Measurements from ENCODE around the gene SLC22A13.
"Not testable (repeated sequence)": the region's sequence is repeated elsewhere in the genome, so short reads cannot be mapped to it uniquely, and the experiment has no call there.

The SLC22A13 gene

GRCh38 chr3:38227989-38228388 lies 37.6 kb upstream of the SLC22A13 start:
- DNase-seq (ENCODE audit: extremely low read depth, low read depth), result peak; percentile 15
- no peak for TF ChIP-seq CTCF (IDR thresholded peaks at IDR 0.05; ENCODE audit: low read depth, low read length, missing control alignments)
- H3K4me3 ChIP-seq (replicated peaks; ENCODE audit: low read depth, low read length), result no peak overlapping the region

- H3K4me3 ChIP-seq (replicated peaks; ENCODE audit: low read depth, low read length), result no peak overlapping the region
- DNase-seq (ENCODE audit: extremely low read depth, low read depth), result no peak
- no peak for TF ChIP-seq CTCF (IDR thresholded peaks at IDR 0.05; ENCODE audit: low read depth, low read length, missing control alignments)
Measured at GRCh38 chr3:38229036-38229435, 36.6 kb upstream of the SLC22A13 start.

- DNase-seq (ENCODE audit: extremely low read depth, low read depth), result no peak
- H3K4me3 ChIP-seq (replicated peaks; ENCODE audit: low read depth, low read length), result no peak overlapping the region
- TF ChIP-seq CTCF (IDR thresholded peaks at IDR 0.05; ENCODE audit: low read depth, low read length, missing control alignments), result no peak
Measured at GRCh38 chr3:38232701-38233100, 32.9 kb upstream of the SLC22A13 start.

- H3K4me3 ChIP-seq (replicated peaks; ENCODE audit: low read depth, low read length), result no peak overlapping the region
- no peak for DNase-seq (ENCODE audit: extremely low read depth, low read depth)
- TF ChIP-seq CTCF (IDR thresholded peaks at IDR 0.05; ENCODE audit: low read depth, low read length, missing control alignments), result no peak
Measured at GRCh38 chr3:38235466-38235865, 30.1 kb upstream of the SLC22A13 start.

- TF ChIP-seq CTCF (IDR thresholded peaks at IDR 0.05; ENCODE audit: low read depth, low read length, missing control alignments), result no peak
- no peak overlapping the region for H3K4me3 ChIP-seq (replicated peaks; ENCODE audit: low read depth, low read length)
- DNase-seq (ENCODE audit: extremely low read depth, low read depth), result no peak
Measured at GRCh38 chr3:38238416-38239008, 27.1 kb upstream of the SLC22A13 start.

- DNase-seq (ENCODE audit: extremely low read depth, low read depth); H3K4me3 ChIP-seq (replicated peaks; ENCODE audit: low read depth, low read length): not testable (repeated sequence)
Measured at GRCh38 chr3:38242812-38243211, 22.8 kb upstream of the SLC22A13 start.

GRCh38 chr3:38245930-38246329 lies 19.7 kb upstream of the SLC22A13 start:
- no peak for DNase-seq (ENCODE audit: extremely low read depth, low read depth)
- H3K4me3 ChIP-seq (replicated peaks; ENCODE audit: low read depth, low read length), result no peak overlapping the region
- no peak for TF ChIP-seq CTCF (IDR thresholded peaks at IDR 0.05; ENCODE audit: low read depth, low read length, missing control alignments)
